Natural killer cell (primary cell): ENCODE measurements around the gene C11orf54. TPM values are rescaled to one million over a fixed set of nuclear protein-coding genes. Genes with fewer than 3 reads are reported as not detected.

ENCODE experiments used
- ATAC-seq, 3 donors: fragments of 150-1000 bp in 2 of 3; fragments of 200-7000 bp in 1 of 3; cut with Tn5 transposase; 1 replicate in 1 of 3; 2 replicates in 2 of 3; pipeline ENCODE4 v1.10.0; 2021; ENCODE audit warnings: mild to moderate bottlenecking in 2 of 3, moderate library complexity in 2 of 3
- DNase-seq, 2 donors: peaks; one replicate each; pipeline versions ENCODE4 v3.0.0 to v3.0.0-alpha.2; 2013 to 2021; ENCODE audit warnings: mixed read lengths in 1 of 2
- H3K27ac ChIP-seq: one replicate; pipeline ENCODE4 v1.5.1; 2013; ENCODE audit warnings: mild to moderate bottlenecking, low read length
- H3K27me3 ChIP-seq: one replicate; pipeline ENCODE4 v1.6.1; 2013; ENCODE audit warnings: low read length; ENCODE audit not compliant: control insufficient read depth, insufficient read depth
- H3K36me3 ChIP-seq: one replicate; pipeline ENCODE4 v1.6.1; 2013; ENCODE audit warnings: low read length; ENCODE audit not compliant: control insufficient read depth, insufficient read depth
- H3K4me1 ChIP-seq: one replicate; pipeline ENCODE4 v1.6.1; 2013; ENCODE audit warnings: low read length; ENCODE audit not compliant: control insufficient read depth, insufficient read depth
- H3K4me3 ChIP-seq: one replicate; pipeline ENCODE4 v1.5.1; 2013; ENCODE audit warnings: low read length
- H3K9me3 ChIP-seq: one replicate; pipeline ENCODE4 v1.6.1; 2013; ENCODE audit warnings: low read length; ENCODE audit not compliant: control insufficient read depth, insufficient read depth
- H3K27ac Mint-ChIP-seq, 2 donors: one replicate each; pipeline ENCODE4 v1.8.0; 2022; ENCODE audit warnings: mild to moderate bottlenecking in 2 of 2, mixed read lengths in 2 of 2, moderate library complexity in 1 of 2
- H3K27me3 Mint-ChIP-seq, 2 donors: one replicate each; pipeline ENCODE4 v1.8.0; 2022; ENCODE audit warnings: low read depth in 2 of 2, mixed read lengths in 2 of 2
- H3K36me3 Mint-ChIP-seq: one replicate; pipeline ENCODE4 v1.8.0; 2022; ENCODE audit warnings: mixed read lengths
- H3K4me1 Mint-ChIP-seq, 2 donors: one replicate each; pipeline ENCODE4 v1.8.0; 2022; ENCODE audit warnings: mixed read lengths in 2 of 2
- H3K4me3 Mint-ChIP-seq: one replicate; pipeline ENCODE4 v1.8.0; 2022; ENCODE audit warnings: mild to moderate bottlenecking, moderate library complexity, mixed read lengths
- H3K9me3 Mint-ChIP-seq, 2 donors: one replicate each; pipeline ENCODE4 v1.8.0; 2022; ENCODE audit warnings: mixed read lengths in 2 of 2
- WGBS: methylation state at CpG from one replicate; pipeline ENCODE4 v1.1.7; 2013; ENCODE audit warnings: missing lambda C conversion rate; ENCODE audit not compliant: insufficient coverage; 5-methylcytosine and 5-hydroxymethylcytosine counted together
- intact Hi-C: fragments of 100-400 bp; cut with micrococcal nuclease; formaldehyde crosslinking; loops from one replicate; pipeline ENCODE4 v1.14.2; 2022
- total RNA-seq, 4 donors: library from RNA; stranded (reverse); fragments of 120-200 nt in 1 of 4; gene quantifications; one replicate each; pipeline versions ENCODE4 v1.2.3 to v1.2.4, GENCODE V29; 2013 to 2022
- TF ChIP-seq, protein P1 (sequence below): fragments of 200-600 bp; IDR thresholded peaks from one replicate; pipeline ENCODE4 v1.8.0; 2022; ENCODE audit warnings: antibody characterized with exemption

Gene C11orf54
- total RNA-seq, 3 donors from 2014 or later (not counting 1 experiment from before 2014, with no cell fraction given): 15.5 to 25.0 (median 22.7) TPM

DNA sequence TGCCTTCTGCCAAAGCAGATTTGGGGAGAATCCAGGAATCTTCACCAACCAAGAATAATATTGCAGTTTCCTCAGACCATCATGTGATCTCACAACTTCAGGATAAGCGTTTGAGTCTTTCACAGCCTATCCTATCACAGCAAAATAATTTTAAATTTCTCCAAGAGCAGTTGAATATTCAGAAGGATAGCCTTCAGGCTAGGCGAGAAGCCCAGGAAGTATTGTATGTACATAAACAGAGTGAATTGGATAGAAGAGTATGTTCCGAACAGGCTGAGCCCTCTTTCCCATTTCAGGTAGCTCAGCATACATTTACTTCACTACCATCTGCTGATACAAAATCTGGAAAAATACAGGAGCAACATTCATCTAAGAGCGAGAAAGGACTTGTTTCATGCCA, 43.9 kb upstream of the C11orf54 start:
- Mint-ChIP-seq H3K27me3 (no peaks in the 10 kb centered on the region), H3K4me1 (no peaks in the 10 kb centered on the region), H3K4me3 (no peak overlapping the region), H3K36me3 (peaks cover 39% of the 10 kb centered on the region), H3K9me3 (no peaks in the 10 kb centered on the region), H3K27ac (no peak overlapping the region)
- no peaks in the 10 kb centered on the region for H3K27me3 ChIP-seq
- WGBS: 100% methylated on average over 3 of the region's 4 CpGs
- no peaks in the 10 kb centered on the region for H3K9me3 ChIP-seq
- H3K36me3 ChIP-seq: peaks cover 54% of the 10 kb centered on the region
- intact Hi-C loops: no loop called here
- H3K4me3 ChIP-seq: no peak overlapping the region
- ATAC-seq: no peak
- H3K27ac ChIP-seq: no peak overlapping the region
- H3K4me1 ChIP-seq: no peaks in the 10 kb centered on the region
- no peak for DNase-seq
- TF ChIP-seq, protein P1, sequence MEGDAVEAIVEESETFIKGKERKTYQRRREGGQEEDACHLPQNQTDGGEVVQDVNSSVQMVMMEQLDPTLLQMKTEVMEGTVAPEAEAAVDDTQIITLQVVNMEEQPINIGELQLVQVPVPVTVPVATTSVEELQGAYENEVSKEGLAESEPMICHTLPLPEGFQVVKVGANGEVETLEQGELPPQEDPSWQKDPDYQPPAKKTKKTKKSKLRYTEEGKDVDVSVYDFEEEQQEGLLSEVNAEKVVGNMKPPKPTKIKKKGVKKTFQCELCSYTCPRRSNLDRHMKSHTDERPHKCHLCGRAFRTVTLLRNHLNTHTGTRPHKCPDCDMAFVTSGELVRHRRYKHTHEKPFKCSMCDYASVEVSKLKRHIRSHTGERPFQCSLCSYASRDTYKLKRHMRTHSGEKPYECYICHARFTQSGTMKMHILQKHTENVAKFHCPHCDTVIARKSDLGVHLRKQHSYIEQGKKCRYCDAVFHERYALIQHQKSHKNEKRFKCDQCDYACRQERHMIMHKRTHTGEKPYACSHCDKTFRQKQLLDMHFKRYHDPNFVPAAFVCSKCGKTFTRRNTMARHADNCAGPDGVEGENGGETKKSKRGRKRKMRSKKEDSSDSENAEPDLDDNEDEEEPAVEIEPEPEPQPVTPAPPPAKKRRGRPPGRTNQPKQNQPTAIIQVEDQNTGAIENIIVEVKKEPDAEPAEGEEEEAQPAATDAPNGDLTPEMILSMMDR: no peak

DNA sequence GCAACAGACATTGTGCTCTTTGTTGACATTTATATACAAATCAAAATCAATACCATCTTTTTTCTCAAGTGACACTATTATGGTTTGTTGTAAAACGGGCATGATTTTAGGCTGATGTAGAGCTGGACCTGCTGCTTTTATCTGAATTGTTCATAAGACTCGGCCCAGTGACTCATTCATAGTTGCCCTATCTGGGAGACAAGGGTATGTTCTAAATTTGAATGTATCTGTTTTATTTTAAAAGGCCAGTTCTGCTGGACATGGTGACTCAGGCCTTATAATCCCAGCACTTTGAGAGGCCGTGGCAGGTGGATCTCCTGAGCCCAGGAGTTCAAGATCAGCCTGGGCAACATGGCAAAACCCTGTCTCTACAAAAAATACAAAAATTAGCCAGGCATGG, 40.6 kb upstream of the C11orf54 start:
- Histone ChIP-seq H3K27ac (no peak overlapping the region), H3K4me1 (no peaks in the 10 kb centered on the region), H3K9me3 (no peaks in the 10 kb centered on the region), H3K4me3 (no peak overlapping the region), H3K27me3 (no peaks in the 10 kb centered on the region), H3K36me3 (peaks cover 44% of the 10 kb centered on the region)
- Mint-ChIP-seq H3K4me1 (peaks cover 0 to 6% of the 10 kb centered on the region in 2 donors), H3K9me3 (no peaks in the 10 kb centered on the region), H3K36me3 (peaks cover 39% of the 10 kb centered on the region), H3K4me3 (no peak overlapping the region), H3K27ac (no peak overlapping the region), H3K27me3 (no peaks in the 10 kb centered on the region)
- WGBS: 100% methylated on average over 3 of the region's 3 CpGs
- ATAC-seq (no peak), DNase-seq (no peak)
- TF ChIP-seq, protein P1: no peak
- intact Hi-C loops: no loop called here

DNA sequence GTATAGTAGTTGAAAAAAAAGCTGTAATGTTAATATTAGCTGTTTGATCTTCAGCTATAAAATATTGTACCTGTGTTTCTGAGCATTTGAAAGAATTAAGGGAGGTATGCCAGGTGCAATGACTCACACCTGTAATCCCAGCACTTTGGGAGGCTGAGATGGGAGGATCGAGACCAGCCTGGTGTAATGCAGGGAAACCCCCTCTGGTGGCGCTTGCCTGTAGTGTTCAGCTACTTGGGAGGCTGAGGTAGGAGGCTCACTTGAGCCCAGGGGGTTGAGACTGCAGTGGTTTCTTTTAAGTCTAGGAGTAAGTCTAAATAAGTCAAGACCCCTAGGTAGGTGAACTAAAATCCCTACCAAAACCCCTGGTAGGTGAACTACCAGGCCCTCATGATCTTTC, 37.2 kb upstream of the C11orf54 start:
- peaks cover 0 to 9% of the 10 kb centered on the region in 2 donors for H3K4me1 Mint-ChIP-seq
- no peak overlapping the region for H3K27ac ChIP-seq
- H3K4me3 ChIP-seq: no peak overlapping the region
- H3K27me3 ChIP-seq: no peaks in the 10 kb centered on the region
- intact Hi-C loops: no loop called here
- no peak overlapping the region for H3K4me3 Mint-ChIP-seq
- no peak for ATAC-seq
- TF ChIP-seq, protein P1: no peak
- H3K36me3 Mint-ChIP-seq: peaks cover 23% of the 10 kb centered on the region
- no peak overlapping the region for H3K27ac Mint-ChIP-seq
- no peaks in the 10 kb centered on the region for H3K9me3 Mint-ChIP-seq
- no peaks in the 10 kb centered on the region for H3K4me1 ChIP-seq
- no peaks in the 10 kb centered on the region for H3K27me3 Mint-ChIP-seq
- WGBS: 100% methylated on average over 2 of the region's 2 CpGs
- no peaks in the 10 kb centered on the region for H3K9me3 ChIP-seq
- H3K36me3 ChIP-seq: peaks cover 31% of the 10 kb centered on the region
- DNase-seq: no peak

DNA sequence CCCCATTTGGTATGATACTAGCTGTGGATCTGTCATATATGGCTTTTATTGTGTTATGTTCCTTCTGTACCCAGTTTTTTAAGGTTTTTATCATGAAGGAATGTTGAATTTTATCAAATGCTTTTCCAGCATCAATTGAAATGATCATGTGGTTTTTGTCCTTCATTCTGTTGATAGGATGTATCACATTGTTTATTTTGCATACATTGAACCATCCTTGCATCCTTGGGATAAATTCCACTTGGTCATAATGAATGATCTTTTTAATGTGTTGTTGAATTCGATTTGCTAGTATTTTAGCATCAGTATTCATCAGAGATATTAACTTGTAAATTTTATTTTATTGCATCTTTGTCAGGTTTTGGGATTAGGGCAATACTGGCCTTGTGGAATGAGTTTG, 31.2 kb upstream of the C11orf54 start:
- Histone ChIP-seq H3K36me3 (peaks cover 19% of the 10 kb centered on the region), H3K4me1 (no peaks in the 10 kb centered on the region), H3K9me3 (no peaks in the 10 kb centered on the region), H3K4me3 (no peak overlapping the region), H3K27ac (no peak overlapping the region), H3K27me3 (no peaks in the 10 kb centered on the region)
- no CpG with 5 or more reads among the region's 1 CpG for WGBS
- TF ChIP-seq, protein P1: no peak
- Mint-ChIP-seq H3K36me3 (peaks cover 51% of the 10 kb centered on the region), H3K27ac (no peak overlapping the region), H3K27me3 (no peaks in the 10 kb centered on the region), H3K4me1 (peaks cover 0 to 9% of the 10 kb centered on the region in 2 donors), H3K4me3 (no peak overlapping the region), H3K9me3 (peaks cover 0 to 7% of the 10 kb centered on the region in 2 donors)
- ATAC-seq (no peak), DNase-seq (no peak)
- intact Hi-C loops: no loop called here
